Right lung (tissue), 5 donors: ENCODE measurements around the gene P4HA3. TPM values are rescaled to one million over a fixed set of nuclear protein-coding genes. Genes with fewer than 3 reads are reported as not detected.

ENCODE experiments used
- DNase-seq, 2 donors: peaks; one replicate each; pipeline ENCODE4 v3.0.0-alpha.2; 2013
- polyA plus RNA-seq, 5 donors: library from polyadenylated mRNA; unstranded; fragments of 120-200 nt; gene quantifications; one replicate each; pipeline versions ENCODE4 v1.2.1 to v1.2.3, GENCODE V29; 2013; ENCODE audit warnings: inconsistent platforms in 1 of 5, low replicate concordance in 1 of 5; ENCODE audit not compliant: insufficient read length in 5 of 5, insufficient read depth in 1 of 5

Gene P4HA3
- polyA plus RNA-seq, 5 donors, result 1.8 to 3.1 (median 2.6) TPM

GRCh38 chr11:74318241-74318932, 6.9 kb upstream of the P4HA3 start:
- no peak for DNase-seq

GRCh38 chr11:74316772-74317505, 5.5 kb upstream of the P4HA3 start:
- DNase-seq, result no peak

GRCh38 chr11:74312326-74312725, 886 bp upstream of the P4HA3 start:
- no peak for DNase-seq

GRCh38 chr11:74310857-74311256, 583 bp downstream of the P4HA3 start:
- no peak for DNase-seq

GRCh38 chr11:74307434-74307833, 4.0 kb downstream of the P4HA3 start:
- DNase-seq, result peak in 1 of 2 donors; percentile 36

- no peak for DNase-seq
Observed at GRCh38 chr11:74306435-74307175, 4.8 kb downstream of the P4HA3 start.

- DNase-seq, result no peak
Observed at GRCh38 chr11:74299015-74299414, 12.4 kb downstream of the P4HA3 start.

GRCh38 chr11:74297484-74297883, 14.0 kb downstream of the P4HA3 start:
- no peak for DNase-seq

- no peak for DNase-seq
Observed at GRCh38 chr11:74288911-74289310, 22.5 kb downstream of the P4HA3 start.

- DNase-seq, result no peak
Observed at GRCh38 chr11:74288161-74288560, 23.3 kb downstream of the P4HA3 start.

- DNase-seq, result no peak
Observed at GRCh38 chr11:74284466-74284865, 27.0 kb downstream of the P4HA3 start.

- no peak for DNase-seq
Observed at GRCh38 chr11:74283580-74284180, 27.8 kb downstream of the P4HA3 start.

GRCh38 chr11:74282914-74283371, 28.5 kb downstream of the P4HA3 start:
- DNase-seq, result no peak

- DNase-seq, result no peak
Observed at GRCh38 chr11:74282421-74282820, 29.0 kb downstream of the P4HA3 start.

- DNase-seq, result no peak
Observed at GRCh38 chr11:74280494-74280893, 30.9 kb downstream of the P4HA3 start.

GRCh38 chr11:74279256-74279655, 32.2 kb downstream of the P4HA3 start:
- no peak for DNase-seq

- no peak for DNase-seq
Observed at GRCh38 chr11:74278721-74279161, 32.7 kb downstream of the P4HA3 start.

- no peak for DNase-seq
Observed at GRCh38 chr11:74278103-74278502, 33.3 kb downstream of the P4HA3 start.

- no peak for DNase-seq
Observed at GRCh38 chr11:74276581-74276980, 34.9 kb downstream of the P4HA3 start.

GRCh38 chr11:74272276-74272675, 39.2 kb downstream of the P4HA3 start:
- no peak for DNase-seq

GRCh38 chr11:74269161-74269811, 42.2 kb downstream of the P4HA3 start:
- DNase-seq, result peak; percentile 32 to 66

GRCh38 chr11:74268456-74268855, 43.0 kb downstream of the P4HA3 start:
- no peak for DNase-seq
